Measurements from ENCODE around the gene ERCC6L2. TPM values are rescaled to one million over a fixed set of nuclear protein-coding genes. Genes with fewer than 3 reads are reported as not detected.

ERCC6L2 gene, protein sequence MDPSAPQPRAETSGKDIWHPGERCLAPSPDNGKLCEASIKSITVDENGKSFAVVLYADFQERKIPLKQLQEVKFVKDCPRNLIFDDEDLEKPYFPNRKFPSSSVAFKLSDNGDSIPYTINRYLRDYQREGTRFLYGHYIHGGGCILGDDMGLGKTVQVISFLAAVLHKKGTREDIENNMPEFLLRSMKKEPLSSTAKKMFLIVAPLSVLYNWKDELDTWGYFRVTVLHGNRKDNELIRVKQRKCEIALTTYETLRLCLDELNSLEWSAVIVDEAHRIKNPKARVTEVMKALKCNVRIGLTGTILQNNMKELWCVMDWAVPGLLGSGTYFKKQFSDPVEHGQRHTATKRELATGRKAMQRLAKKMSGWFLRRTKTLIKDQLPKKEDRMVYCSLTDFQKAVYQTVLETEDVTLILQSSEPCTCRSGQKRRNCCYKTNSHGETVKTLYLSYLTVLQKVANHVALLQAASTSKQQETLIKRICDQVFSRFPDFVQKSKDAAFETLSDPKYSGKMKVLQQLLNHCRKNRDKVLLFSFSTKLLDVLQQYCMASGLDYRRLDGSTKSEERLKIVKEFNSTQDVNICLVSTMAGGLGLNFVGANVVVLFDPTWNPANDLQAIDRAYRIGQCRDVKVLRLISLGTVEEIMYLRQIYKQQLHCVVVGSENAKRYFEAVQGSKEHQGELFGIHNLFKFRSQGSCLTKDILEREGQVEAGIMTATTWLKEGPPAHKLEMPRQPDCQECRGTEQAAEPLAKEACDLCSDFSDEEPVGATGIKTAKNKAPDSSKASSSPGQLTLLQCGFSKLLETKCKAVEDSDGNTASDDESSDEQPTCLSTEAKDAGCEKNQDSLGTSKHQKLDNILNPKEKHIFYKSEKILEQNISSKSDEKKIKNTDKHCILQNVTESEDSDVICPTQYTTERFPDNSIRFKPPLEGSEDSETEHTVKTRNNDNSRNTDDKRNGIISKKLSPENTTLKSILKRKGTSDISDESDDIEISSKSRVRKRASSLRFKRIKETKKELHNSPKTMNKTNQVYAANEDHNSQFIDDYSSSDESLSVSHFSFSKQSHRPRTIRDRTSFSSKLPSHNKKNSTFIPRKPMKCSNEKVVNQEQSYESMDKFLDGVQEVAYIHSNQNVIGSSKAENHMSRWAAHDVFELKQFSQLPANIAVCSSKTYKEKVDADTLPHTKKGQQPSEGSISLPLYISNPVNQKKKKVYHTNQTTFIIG (N-terminal part only)
- polyA plus RNA-seq (2013, experiment 1 of 2), result 26.1 TPM
- 31.3 TPM for polyA plus RNA-seq (2013, experiment 2 of 2)

DNA sequence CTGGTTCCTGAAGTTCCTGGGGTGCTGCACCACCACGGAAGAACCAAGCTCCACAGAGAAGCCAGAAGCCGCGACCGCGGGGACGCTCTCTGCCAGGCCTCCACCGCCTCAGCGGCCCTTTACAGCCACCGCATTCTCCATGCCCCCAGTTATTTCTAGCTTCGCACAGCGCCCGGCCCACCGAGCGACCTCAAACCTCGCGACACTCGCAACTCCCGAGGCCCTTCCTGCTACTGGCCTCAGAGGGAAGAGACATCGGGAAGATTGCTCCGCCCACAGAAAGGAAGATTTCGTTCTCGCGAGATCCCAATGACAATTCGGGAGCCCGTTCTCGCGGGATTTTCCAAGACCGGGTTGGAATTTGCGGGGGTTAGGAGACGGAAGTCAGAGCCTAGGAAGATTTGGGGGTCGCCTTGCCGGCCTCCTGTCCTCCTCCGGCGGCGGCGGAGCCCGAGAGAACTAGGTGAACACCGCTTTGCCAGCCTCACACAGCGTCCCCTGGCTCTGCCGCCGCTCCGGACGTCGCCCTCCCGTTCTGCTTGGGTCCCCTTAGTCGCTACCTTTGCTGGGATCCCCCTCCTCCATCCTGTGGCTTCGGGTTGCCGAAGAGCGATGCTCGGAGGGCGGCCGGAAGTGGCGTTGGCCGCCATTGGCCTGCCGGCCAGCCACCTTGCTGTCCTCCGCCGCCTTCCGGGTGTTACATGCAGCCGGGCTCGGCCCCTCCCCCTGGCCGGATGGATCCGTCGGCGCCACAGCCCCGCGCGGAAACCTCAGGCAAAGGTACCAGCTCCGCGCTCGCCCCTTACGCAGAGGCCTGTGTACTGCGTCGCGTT is at the start of gene ERCC6L2:
Gene ERCC6L2 (plus strand): TSS at position 387 of the 833 bp plus-strand sequence. CDS start 348 bp downstream, at position 735.
- H3K27ac ChIP-seq (ENCODE audit: low read depth, low read length, severe bottlenecking), result no peak within 1 kb of the TSS

DNA sequence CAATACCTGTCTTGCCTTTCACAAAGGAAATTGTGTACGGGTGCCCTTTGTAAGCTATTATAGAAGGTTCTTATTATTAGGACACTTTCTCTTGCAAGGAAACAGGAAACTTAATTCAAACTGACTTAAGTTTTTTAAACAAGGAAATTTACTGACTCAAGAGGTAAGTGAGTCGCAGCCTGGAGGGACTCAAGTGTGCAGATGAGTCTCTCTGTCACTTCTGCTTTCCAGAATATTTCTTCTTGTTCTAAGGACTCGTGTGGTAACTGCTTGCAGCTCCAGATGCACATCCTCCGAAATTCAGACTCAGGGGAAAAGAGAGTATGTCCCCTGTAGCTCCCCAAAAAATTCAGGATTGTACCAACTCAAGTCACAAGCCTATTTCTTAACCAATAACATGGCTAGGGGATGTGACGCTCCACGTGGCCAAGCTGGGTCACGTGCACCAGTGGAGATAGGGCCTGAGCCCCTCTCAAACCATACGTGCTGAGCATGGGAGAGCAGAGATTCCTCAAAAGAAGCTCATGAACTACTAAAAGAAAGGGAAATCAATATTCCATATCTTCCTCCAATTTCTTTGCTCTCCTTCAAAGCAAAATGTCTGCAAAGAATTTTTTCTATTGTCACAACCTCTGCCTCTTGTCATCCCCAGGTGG is 49.2 kb upstream of the ERCC6L2 start:
- no peaks in the 10 kb centered on the region for H3K9me3 ChIP-seq (ENCODE audit: control insufficient read depth, low read length)
- no peak overlapping the region for H3K27ac ChIP-seq (ENCODE audit: low read depth, low read length, severe bottlenecking)
- peaks cover 5% of the 10 kb centered on the region for H3K4me1 ChIP-seq (ENCODE audit: control insufficient read depth, insufficient read depth, low read length, poor library complexity, severe bottlenecking)
- H3K4me3 ChIP-seq (ENCODE audit: extremely low read depth, insufficient read depth, low read length, poor library complexity, severe bottlenecking), result no peak overlapping the region
- WGBS, 2 experiments (ENCODE audit: insufficient coverage in 2 of 2), result 89 to 95% methylated on average over 4 to 6 of the region's 8 CpGs
- no peaks in the 10 kb centered on the region for H3K36me3 ChIP-seq (ENCODE audit: control insufficient read depth, insufficient read depth, low read length)

More for the DNA sequence above, at the start of gene ERCC6L2:
- Histone ChIP-seq H3K4me1 (ENCODE audit: control insufficient read depth, insufficient read depth, low read length, poor library complexity, severe bottlenecking) (peaks cover 3% of the 10 kb centered on the region), H3K36me3 (ENCODE audit: control insufficient read depth, insufficient read depth, low read length) (peaks cover 10% of the 10 kb centered on the region), H3K9me3 (ENCODE audit: control insufficient read depth, low read length) (no peaks in the 10 kb centered on the region), H3K4me3 (ENCODE audit: extremely low read depth, insufficient read depth, low read length, poor library complexity, severe bottlenecking) (no peak within 1 kb of the TSS)
- WGBS, 2 experiments (ENCODE audit: insufficient coverage in 2 of 2), result 1% methylated on average over 57 to 64 of the region's 74 CpGs

DNA sequence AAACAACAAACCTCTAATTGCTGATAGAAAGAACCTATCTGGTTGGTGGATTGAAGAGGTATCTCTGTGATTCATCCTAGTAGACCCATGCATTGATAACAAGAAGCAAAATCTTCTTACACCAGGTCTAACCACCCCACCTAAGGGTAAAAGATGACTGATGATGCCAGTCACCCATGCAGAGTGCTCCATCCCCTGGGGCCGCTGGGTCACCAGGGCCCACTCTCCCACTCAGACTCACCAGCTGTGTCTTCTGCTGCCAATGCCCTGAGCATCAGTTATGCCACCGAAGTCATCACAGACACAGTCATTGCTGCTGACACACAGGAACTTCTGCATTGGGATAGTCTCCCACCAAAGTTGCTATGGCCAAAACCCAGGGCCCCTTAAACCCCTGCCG is 44.7 kb upstream of the ERCC6L2 start:
- H3K4me3 ChIP-seq (ENCODE audit: extremely low read depth, insufficient read depth, low read length, poor library complexity, severe bottlenecking), result no peak overlapping the region
- peaks cover 10% of the 10 kb centered on the region for H3K4me1 ChIP-seq (ENCODE audit: control insufficient read depth, insufficient read depth, low read length, poor library complexity, severe bottlenecking)
- 89 to 93% methylated on average over 3 of the region's 3 CpGs for whole genome bisulfite sequencing, 2 experiments (ENCODE audit: insufficient coverage in 2 of 2)
- no peak overlapping the region for H3K27ac ChIP-seq (ENCODE audit: low read depth, low read length, severe bottlenecking)
- no peaks in the 10 kb centered on the region for H3K36me3 ChIP-seq (ENCODE audit: control insufficient read depth, insufficient read depth, low read length)
- no peaks in the 10 kb centered on the region for H3K9me3 ChIP-seq (ENCODE audit: control insufficient read depth, low read length)

DNA sequence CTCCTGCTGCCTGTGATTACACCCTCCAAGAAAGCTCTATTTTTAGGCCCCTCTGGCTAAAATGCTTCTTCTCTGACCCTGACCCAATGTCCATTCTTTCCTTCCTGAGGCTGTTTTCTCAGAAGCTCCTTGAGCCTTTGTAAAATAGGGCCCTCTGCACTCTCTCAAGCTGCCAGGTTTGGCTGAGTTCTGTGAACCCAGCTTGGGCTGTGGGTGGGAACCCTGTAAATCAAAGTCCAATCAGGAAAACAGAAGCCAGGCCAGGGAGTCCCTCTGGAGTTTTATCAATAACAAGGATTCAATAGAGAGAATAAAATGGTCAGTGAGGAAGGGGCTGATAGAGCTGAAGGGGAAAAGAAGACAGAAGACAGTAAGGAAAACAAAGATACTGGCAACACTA is 43.7 kb upstream of the ERCC6L2 start:
- H3K36me3 ChIP-seq (ENCODE audit: control insufficient read depth, insufficient read depth, low read length), result no peaks in the 10 kb centered on the region
- H3K9me3 ChIP-seq (ENCODE audit: control insufficient read depth, low read length), result no peaks in the 10 kb centered on the region
- peaks cover 10% of the 10 kb centered on the region for H3K4me1 ChIP-seq (ENCODE audit: control insufficient read depth, insufficient read depth, low read length, poor library complexity, severe bottlenecking)
- no peak overlapping the region for H3K4me3 ChIP-seq (ENCODE audit: extremely low read depth, insufficient read depth, low read length, poor library complexity, severe bottlenecking)
- no peak overlapping the region for H3K27ac ChIP-seq (ENCODE audit: low read depth, low read length, severe bottlenecking)

DNA sequence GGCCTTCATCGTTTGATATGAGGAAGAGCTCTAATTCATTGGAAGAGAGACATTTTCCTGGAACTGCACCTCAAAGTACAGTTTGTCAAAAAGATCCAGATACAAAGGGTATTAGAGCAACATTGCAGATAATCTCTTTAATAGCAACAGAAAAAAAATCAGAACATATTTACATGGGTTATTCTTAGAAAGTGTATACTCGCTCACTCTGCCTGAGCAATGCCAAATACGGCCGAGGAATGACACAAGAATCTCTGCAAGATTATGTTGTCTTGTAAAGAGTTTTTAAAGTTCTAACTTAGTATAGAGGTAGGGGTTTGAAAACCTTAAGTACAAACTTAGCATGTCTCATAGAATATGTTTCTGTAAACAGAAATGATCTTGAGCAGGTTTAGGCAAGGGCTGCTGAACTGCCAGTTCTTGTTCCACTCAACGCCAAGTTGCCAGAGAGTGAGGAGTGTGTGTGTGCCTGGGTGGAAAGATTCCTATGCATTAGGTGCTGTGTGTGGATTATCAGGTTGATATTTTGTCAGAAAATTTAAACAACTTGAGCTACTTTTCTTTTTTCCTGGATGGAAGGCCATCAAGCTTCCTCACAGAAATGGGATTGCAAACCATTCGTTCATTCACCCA is 41.8 kb upstream of the ERCC6L2 start:
- no peaks in the 10 kb centered on the region for H3K9me3 ChIP-seq (ENCODE audit: control insufficient read depth, low read length)
- 92 to 94% methylated on average over 5 to 6 of the region's 6 CpGs for WGBS, 2 experiments (ENCODE audit: insufficient coverage in 2 of 2)

DNA sequence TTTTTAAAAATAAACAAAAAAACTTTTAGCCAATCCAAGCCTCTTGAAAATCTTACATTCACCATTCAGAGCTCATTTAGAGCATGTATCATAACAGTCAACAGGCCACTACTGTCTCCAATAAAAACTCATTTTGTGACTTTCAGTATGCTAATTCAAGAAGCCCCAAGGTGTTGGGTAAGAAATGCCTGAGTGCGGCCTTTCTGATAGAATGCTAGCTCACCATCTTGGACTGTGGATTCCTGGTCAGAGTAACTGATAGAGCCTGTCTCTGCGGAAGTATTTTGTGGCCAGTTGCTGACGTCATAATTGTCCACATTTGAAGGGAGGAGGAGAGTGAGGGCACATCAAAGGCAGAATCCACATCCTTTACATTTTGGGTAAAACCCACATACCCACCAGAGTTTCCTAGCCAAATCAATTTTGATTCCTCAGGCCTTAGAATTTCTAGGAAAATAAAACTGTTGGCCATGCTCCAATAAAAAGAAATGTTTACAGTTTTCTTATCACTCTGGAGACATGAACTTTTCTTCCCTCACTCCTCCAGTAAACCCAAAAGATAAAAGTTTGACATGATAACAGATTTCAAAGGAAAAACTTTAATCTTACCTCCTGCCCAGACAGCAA is 41.1 kb upstream of the ERCC6L2 start:
- Histone ChIP-seq H3K4me1 (ENCODE audit: control insufficient read depth, insufficient read depth, low read length, poor library complexity, severe bottlenecking) (peaks cover 10% of the 10 kb centered on the region), H3K4me3 (ENCODE audit: extremely low read depth, insufficient read depth, low read length, poor library complexity, severe bottlenecking) (no peak overlapping the region), H3K27ac (ENCODE audit: low read depth, low read length, severe bottlenecking) (no peak overlapping the region), H3K9me3 (ENCODE audit: control insufficient read depth, low read length) (no peaks in the 10 kb centered on the region), H3K36me3 (ENCODE audit: control insufficient read depth, insufficient read depth, low read length) (no peaks in the 10 kb centered on the region)
- 86 to 100% methylated on average over 1 of the region's 3 CpGs for WGBS, 2 experiments (ENCODE audit: insufficient coverage in 2 of 2)

More for the DNA sequence above, 41.8 kb upstream of the ERCC6L2 start:
- peaks cover 10% of the 10 kb centered on the region for H3K4me1 ChIP-seq (ENCODE audit: control insufficient read depth, insufficient read depth, low read length, poor library complexity, severe bottlenecking)
- H3K27ac ChIP-seq (ENCODE audit: low read depth, low read length, severe bottlenecking), result no peak overlapping the region
- no peaks in the 10 kb centered on the region for H3K36me3 ChIP-seq (ENCODE audit: control insufficient read depth, insufficient read depth, low read length)
- H3K4me3 ChIP-seq (ENCODE audit: extremely low read depth, insufficient read depth, low read length, poor library complexity, severe bottlenecking), result no peak overlapping the region

DNA sequence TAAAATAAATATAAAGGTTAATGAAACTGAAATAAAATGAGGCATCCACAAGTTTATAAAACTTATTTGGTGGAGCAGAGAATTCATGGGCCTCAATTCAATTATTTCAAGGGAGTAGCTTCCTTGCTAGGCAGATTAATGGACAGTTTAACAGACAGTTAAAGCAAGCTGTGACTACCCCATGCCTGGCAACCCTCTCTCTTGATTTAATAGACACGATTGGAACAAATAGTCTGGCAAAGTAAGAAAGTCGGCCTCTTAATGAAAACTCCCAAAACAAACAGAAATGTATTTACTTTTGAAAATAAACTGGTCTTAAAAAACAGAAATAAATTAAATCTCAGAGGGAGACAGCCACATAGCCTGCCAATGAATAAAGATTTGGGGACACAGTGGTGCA is 40.1 kb upstream of the ERCC6L2 start:
- Histone ChIP-seq H3K9me3 (ENCODE audit: control insufficient read depth, low read length) (no peaks in the 10 kb centered on the region), H3K4me1 (ENCODE audit: control insufficient read depth, insufficient read depth, low read length, poor library complexity, severe bottlenecking) (peaks cover 10% of the 10 kb centered on the region), H3K4me3 (ENCODE audit: extremely low read depth, insufficient read depth, low read length, poor library complexity, severe bottlenecking) (no peak overlapping the region), H3K36me3 (ENCODE audit: control insufficient read depth, insufficient read depth, low read length) (no peaks in the 10 kb centered on the region), H3K27ac (ENCODE audit: low read depth, low read length, severe bottlenecking) (no peak overlapping the region)
- no CpG with 5 or more reads among the region's 2 CpGs for WGBS, 2 experiments (ENCODE audit: insufficient coverage in 2 of 2)

DNA sequence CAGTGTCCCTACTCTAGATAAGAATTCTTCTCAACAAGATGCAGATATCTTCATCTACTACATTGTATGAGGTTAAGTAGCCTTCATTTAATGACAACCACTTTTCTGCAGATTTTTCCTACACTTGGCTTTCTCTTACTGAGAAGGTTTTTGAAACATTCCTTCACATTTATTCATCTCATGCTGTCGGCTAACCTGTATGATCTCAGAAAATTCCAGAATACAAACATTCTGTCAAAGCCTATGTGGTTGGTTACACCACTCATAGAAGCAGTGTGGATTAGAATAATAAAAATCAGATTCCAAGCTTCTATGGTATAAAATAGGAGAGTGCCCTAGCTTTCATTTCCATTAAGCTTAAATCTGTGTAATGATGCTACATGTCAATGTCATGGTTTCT is 39.4 kb upstream of the ERCC6L2 start:
- Histone ChIP-seq H3K9me3 (ENCODE audit: control insufficient read depth, low read length) (no peaks in the 10 kb centered on the region), H3K4me3 (ENCODE audit: extremely low read depth, insufficient read depth, low read length, poor library complexity, severe bottlenecking) (no peak overlapping the region), H3K36me3 (ENCODE audit: control insufficient read depth, insufficient read depth, low read length) (no peaks in the 10 kb centered on the region), H3K4me1 (ENCODE audit: control insufficient read depth, insufficient read depth, low read length, poor library complexity, severe bottlenecking) (peaks cover 10% of the 10 kb centered on the region), H3K27ac (ENCODE audit: low read depth, low read length, severe bottlenecking) (no peak overlapping the region)
- no CpG with 5 or more reads among the region's 1 CpG for WGBS, 2 experiments (ENCODE audit: insufficient coverage in 2 of 2)

DNA sequence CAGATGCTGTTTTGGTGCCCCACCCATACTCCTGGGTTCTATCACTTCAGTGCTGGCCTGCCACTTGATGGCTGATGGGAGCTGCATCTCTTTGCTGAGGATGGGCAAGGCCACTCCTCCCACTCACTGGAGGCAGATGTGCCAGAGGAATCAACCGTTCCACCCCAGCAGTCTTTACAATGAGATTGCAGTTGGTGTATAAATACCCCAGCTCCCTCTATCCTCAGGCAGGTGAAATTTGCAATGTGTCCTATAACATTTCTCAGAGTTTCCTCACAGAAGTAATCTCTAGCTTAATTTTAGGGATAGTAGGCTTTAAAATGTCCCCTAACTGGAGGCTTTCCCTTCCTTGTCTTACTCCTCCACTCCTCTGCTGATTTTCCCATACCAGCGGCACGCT is 36.5 kb upstream of the ERCC6L2 start:
- Histone ChIP-seq H3K4me1 (ENCODE audit: control insufficient read depth, insufficient read depth, low read length, poor library complexity, severe bottlenecking) (peaks cover 7% of the 10 kb centered on the region), H3K27ac (ENCODE audit: low read depth, low read length, severe bottlenecking) (no peak overlapping the region), H3K36me3 (ENCODE audit: control insufficient read depth, insufficient read depth, low read length) (no peaks in the 10 kb centered on the region), H3K9me3 (ENCODE audit: control insufficient read depth, low read length) (no peaks in the 10 kb centered on the region), H3K4me3 (ENCODE audit: extremely low read depth, insufficient read depth, low read length, poor library complexity, severe bottlenecking) (no peak overlapping the region)
- 92 to 100% methylated on average over 2 of the region's 3 CpGs for WGBS, 2 experiments (ENCODE audit: insufficient coverage in 2 of 2)
